GDM1 (cell line): ENCODE results near the gene CASP5.
A peak's percentile ranks its signal among the peaks of the same experiment; 100 is the strongest.
"Not testable (repeated sequence)": the region's sequence is repeated elsewhere in the genome, so short reads cannot be mapped to it uniquely, and the experiment has no call there.

Experiments
- DNase-seq: peaks from one replicate; lab custom pipeline; 2025; lab: John Stamatoyannopoulos, UW

Gene CASP5

GRCh38 chr11:105023003-105023402, at the start of gene CASP5:
TSS of gene CASP5 (minus strand) at chr11:105023168. CDS start at chr11:105023136, 32 bp downstream.
- DNase-seq = no peak

GRCh38 chr11:105072080-105072479, 49.1 kb upstream of the CASP5 start:
- DNase-seq = not testable (repeated sequence)

GRCh38 chr11:105071089-105071732, 48.2 kb upstream of the CASP5 start:
- no peak for DNase-seq

DNA sequence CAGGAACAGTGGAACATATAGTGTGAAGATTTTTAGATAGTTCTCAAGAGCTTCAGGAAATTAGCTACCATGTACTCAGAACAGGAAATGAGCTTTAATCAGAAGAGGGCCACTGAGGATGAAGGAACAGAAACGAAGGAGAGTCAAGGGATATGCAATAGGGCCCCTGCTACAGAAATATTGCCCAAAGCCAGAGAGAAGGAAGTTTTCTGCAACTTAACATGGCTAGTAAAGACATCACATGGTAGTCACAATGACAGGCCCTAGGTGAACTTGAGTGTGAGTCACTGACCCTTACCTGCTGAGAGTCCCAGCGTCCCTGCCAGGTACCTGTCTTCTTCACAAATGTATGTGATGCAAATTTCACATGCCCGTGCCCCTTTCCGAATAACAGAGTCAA, 47.3 kb upstream of the CASP5 start:
- DNase-seq = no peak

- not testable (repeated sequence) for DNase-seq
Measured at GRCh38 chr11:105069749-105070148, 46.8 kb upstream of the CASP5 start.

DNA sequence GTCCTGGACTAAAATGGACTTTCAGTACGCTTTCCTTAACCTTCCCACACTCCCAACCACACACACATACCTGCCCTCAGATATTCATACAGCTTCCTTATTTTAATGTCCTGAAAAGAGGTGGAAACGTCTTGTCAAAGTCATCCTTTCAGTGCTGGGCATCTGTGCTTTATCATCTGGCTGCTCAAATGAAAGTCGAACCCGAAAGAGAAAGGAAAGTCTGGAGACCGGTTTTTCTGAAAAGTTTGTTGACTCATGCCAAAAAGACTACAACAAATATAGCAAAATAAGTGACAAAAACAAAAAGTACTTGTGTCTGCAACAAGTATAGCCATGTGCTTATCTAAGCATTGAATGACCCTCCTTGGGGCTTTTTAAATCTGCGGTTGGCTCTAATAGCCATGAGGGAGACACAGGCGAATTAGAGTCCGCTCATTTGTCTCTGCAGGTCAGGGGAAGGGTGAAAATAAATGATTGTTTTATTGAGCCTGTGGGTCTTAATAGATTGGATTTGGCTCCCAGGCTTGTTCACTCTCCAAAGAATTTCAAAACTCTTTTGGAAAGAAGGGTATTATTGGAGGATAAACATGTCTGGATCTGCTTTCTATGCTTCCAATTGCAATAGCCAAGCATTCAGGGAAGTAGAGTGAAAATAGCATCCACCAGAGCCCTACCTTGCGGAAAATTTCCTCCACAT, 40.4 kb upstream of the CASP5 start:
- not testable (repeated sequence) for DNase-seq

DNA sequence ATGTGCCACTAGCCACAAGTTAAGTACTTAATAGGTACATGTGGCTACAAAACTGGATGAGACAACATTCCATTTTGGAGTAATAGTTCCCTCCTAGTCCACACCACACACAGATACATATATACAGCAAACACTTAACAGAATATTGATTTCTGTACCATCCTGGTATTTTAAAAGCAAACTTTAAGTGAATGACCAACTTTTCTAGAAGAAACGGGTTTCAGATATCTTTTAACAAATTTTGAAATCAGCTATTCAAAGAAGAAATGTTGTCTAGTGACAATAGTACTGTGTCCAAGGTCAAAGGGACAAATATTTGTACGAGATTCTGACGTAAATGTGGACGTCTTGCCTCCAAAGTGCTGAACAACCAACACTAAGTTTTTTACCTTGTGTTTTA, 34.5 kb upstream of the CASP5 start:
- DNase-seq = no peak

GRCh38 chr11:105056446-105056845, 33.5 kb upstream of the CASP5 start:
- DNase-seq = no peak

DNA sequence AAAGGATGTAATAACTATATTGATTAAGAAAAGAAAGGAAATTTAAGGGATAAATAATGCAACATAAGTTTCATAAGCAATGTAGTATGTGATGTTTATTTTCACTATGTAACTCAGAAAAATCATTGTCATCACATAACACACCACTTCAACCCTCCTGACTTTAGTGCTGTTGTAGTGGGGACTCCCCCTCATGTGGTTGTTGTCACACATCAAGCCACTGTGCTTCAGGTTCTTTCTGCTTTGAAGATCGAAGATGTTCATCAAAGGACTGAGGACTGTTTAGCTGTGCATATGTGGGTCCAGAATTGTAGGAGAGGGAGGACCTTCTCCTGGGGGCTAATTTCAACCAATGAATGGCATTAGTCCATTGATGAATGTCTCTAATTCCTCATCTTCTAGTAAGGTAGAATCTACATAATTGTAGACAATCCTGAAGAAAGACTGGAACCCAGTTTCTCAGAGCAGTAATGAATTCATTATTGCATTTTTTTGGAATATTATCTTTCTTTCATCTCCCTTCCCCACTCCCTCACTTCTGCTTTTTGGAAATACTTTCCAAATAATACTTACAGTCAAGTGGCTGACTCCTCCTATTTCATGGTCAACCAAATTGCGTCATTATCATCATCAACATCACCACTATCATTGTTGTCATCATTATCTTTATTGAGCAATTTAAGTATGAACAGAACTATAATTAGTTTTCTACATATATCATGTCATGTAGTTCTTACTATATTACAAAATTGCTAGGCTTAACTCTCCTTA, 31.9 kb upstream of the CASP5 start:
- DNase-seq = no peak

GRCh38 chr11:105052487-105052886, 29.5 kb upstream of the CASP5 start:
- DNase-seq = no peak

DNA sequence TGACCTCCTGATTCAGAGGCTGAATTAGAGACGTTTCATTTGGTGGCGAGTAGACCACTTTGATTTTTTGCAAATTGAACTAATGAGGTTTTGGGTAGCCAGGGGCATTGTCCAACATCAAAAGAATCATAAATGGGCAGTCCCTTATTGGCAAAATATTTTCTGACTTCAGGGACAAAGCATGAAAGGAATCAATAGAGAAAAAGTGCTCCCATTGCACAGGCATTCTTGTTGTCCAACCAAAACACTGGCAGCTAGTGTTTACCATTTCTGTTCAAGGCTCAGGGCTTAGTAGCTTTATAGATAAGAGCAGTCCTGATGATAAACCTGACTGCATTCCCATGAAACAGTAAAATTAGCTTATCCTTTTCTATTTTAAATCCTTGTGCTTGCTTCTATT, 28.6 kb upstream of the CASP5 start:
- DNase-seq = no peak

DNA sequence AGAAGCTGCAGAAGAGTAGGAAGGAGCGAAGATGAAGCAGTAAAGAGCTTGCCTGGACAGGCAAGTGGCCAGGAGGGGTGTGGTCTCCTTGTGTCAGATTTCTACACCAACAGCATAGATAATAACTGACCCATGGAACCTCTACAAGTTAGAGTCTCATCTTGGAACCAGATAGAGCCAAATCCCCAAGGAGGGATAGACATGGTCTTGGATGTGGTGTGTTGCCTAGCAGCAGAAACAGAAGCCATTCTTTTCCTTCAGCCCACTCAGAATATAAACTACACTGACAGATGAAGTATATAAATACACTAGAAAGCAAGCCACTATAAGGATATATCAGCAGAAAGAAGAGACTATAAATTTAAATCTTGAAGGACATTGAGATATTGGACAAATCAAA, 26.5 kb upstream of the CASP5 start:
- no peak for DNase-seq

DNA sequence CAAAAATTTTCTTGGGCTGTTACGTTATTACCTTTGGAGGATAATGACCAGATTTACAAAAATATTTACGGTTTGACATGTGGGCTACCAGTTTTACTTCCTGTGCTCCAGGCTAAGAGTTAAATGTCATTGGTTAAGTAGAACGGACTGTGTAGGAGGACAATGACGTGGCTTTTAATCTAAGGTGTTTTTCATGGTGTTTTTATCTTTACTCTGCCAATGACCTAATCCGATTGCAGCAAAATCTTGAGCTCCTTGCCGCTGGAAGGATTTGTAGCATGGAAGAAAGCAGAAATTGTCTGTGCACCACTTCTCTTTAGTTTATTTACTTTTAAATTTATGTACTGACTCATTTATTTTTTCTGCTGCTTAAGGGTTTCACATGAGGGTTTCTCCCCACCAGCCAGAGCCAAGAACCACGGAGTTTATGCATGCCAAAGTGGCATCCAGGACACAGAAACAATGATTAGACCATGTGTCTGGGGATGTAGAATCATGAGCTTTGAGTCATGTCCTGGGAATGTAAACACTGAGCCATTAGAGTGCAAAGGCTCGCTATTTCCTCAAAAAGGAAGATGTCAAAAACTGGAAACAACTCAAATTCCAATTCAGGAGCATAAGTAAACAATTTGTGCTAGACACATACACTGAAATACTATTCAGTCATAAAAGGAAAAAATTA, 24.1 kb upstream of the CASP5 start:
- DNase-seq = no peak

DNA sequence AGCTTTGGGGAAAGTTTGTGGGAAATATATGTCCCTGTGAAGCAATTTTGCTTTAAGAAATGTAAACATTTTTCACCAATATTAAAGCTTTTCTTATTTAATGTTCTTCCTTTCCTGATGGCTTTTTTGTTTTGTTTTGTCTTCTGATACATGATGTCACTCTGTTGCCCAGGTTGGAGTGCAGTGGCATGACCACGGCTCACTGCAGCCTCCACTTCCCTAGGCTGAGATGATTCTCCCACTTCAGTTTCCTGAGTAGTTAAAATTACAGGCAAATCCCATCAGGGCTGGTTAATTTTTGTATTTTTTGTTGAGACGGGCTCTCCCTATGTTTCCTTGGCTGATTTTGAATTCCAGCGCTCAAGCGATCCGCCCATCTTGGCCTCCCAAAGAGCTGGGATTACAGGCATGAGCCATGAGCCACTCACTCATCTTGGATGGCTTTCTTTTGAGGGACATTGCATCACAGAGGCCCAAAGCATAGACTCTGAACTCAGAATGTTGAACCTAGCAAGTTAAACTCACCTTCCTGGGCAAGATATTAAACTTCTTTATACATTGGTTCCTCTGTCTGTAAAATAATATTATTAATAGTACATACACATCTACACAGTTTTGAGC, 22.8 kb upstream of the CASP5 start:
- DNase-seq = no peak

DNA sequence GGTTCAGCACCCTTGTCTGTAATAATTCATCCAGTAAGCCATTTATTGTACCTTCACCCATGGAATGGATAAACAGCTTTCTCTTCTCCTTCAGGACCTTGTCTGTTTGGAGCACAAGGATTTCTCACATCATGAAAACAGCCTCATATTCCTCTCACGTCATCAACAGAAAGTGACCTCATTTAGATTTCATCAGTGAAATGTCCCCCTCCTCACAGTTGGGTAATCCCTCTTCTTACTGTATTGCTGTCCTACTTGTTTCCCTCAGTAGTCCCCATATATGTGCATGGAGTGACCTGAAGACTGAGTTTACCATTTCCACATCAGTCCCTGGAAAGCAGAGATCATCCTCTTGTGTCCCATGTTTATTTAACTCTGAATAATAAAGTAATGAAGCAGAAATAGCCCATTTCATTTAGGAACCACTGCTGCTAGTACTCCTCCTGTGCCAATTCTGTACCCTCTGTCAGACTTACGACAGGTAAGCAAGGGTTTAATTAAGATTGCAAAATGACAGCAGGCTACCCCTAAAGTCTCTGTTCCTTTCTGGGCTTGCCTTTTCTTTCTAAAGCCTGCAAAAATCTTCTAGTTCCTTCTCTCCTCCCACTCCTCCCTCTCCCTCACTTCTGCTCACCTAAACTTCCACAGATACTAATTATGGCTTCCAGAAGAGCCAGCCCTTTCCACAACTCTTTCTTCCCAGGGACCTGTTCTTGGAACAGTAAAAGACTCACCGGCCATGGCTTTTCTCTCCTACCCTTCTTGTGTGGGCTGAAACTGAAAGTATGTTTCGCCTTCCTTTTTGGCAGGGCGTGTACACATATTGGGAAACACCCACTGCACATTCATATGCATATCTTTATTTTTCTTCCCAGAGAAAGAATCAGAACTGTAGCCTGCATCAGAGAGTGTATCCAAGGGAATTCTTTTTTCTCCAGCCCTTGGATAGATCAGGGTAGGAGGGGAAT, 21.9 kb upstream of the CASP5 start, which contains the start of gene CARD16:
TSS of gene CARD16 (minus strand) at position 779 of the 968 bp plus-strand sequence. CDS start at position 741, 38 bp downstream.
- DNase-seq = peak; percentile 21

DNA sequence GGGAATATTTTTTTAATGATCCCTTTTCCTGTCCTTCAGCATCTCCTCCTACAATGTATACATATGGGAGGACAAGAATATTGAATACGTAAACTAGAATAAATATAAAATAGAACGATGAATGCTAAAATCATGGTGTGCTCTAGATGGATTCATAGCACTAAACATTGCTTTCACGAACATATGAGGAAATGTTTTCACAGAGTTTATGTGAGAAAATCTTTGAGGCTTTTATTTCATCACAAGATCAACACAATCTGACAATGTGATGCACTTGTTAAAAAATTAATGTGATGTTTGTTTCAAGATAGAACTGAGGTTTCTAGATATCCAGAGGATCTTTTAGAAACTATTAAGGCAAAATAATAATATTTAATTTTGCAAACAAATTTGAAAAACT, 19.2 kb upstream of the CASP5 start:
- no peak for DNase-seq

DNA sequence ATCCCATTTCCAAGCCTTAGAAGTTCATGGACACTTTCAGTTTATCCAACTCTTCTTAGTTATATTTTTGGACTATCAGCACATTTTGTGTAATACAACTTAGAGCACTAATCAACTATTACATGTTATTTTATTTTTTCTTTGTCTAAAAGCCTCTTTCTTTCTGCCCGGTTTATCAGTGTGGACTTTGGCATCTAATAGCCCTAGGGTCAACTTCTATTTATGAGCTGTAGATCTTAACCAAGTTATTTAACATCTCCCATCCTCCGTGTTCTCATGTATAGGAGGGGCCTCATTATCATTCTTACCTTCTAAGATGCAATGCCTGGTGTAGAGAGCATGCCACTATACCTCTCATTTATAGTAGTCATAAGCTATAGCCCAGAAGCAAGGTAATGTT, 17.7 kb upstream of the CASP5 start:
- no peak for DNase-seq

DNA sequence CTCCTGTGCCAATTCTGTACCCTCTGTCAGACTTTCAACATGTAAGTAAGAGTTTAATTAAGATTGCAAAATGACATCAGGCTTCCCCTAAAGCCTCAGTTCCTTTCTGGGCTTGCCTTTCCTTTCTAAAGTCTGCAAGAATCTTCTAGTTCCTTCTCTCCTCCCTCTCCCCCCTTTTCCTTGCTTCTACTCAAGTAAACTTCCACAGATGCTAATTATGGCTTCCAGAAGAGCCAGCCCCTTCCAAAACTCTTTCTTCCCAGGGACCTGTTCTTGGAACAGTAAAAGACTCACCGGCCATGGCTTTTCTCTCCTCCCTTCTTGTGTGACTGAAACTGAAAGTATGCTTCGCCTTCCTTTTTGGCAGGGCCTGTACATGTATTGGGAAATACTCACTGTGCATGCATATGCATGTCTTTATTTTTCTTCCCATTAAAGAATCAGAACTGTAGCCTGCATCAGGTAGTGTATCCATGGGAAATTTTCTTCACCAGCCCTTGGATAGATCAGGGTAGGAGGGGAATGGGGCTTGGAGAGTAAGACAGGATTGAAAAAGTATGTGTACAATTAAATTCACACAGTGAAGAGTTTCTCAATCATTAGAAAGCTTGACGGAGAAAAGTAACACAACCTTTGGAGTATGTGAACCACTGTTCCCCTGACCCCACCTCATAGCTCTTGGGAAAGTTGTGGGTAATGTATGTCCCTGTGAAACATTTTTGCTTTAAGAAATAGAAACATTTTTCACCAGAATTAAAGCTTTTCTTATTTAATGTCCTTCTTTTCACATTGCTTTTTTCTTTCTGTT, 12.0 kb upstream of the CASP5 start, which contains the start of gene CASP1:
TSS of gene CASP1 (minus strand) at position 332 of the 808 bp plus-strand sequence. CDS start at position 301, 31 bp downstream.
- DNase-seq = peak; percentile 11

DNA sequence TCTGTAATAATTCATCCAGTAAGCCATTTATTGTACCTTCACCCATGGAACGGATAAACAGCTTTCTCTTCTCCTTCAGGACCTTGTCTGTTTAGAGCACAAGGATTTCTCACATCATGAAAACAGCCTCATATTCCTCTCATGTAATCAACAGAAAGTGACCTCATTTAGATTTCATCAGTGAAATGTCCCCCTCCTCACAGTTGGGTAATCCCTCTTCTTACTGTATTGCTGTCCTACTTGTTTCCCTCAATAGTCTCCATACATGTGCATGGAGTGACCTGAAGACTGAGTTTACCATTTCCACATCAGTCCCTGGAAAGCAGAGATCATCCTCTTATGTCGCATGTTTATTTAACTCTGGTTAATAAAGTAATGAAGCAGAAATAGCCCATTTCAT, 11.4 kb upstream of the CASP5 start:
- DNase-seq = not testable (repeated sequence)

DNA sequence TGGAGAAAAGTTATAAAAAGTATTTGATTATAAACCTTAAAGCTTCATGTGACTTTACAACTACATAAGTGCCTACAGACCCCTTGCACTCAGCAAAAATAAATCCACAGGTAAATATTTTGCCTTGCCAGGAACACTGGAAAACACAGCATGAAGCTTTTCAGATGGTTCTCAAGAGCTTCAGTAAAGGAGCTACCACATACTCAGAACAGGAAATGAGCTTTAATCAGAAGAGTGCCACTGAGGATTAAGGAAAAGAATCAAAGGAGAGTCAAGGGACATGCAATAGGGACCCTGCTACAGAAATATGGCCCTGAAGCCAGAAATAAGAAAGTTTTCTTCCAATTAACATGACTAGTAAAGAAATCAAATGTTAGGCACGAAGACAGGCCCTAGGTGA, 10.8 kb upstream of the CASP5 start:
- DNase-seq = no peak
